ENCODE results near the gene ZNF511. TPM values are rescaled to one million over a fixed set of nuclear protein-coding genes. Genes with fewer than 3 reads are reported as not detected.

Gene ZNF511
- total and polyA plus RNA-seq, 4 donors: 18.2 to 39.6 (median 32.0) TPM

DNA sequence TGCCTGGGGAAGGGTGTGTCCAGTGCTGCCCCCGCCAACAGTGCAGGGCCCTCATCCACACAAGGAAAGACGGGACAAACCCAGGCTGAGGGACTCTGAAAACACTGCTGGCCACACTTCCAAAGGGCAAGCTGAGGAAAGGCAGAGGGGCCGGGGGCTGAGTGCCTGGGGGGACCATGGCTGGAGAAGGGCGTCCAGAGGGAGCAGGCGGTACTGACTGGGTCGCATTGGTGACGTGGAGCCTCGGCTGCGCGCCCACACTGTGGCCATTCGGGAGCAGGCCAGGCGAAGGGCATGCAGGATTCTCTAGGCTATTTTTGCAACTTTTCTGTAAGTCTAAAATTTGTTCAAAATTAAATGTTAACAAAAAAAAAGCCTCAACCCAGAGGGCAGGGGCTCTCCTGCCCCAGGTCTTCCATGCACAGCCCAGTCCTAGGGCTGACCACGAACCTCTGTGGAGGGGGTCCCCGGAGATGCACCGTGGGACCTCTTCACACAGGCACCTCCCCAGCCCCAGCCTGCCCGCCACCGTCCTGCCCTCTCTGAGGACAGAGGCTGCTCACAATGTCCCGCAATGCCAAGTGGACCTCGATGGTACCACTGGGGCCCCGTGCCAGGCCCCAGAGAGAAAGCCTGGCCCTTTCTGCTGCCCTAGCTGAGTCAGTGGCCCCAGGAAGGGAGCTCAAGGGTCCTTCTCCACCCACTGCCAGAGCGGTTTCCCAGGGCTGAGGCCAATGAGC lies 42.5 kb upstream of the ZNF511 start:
- Histone ChIP-seq H3K27me3 (ENCODE audit: control insufficient read depth in 1 of 2, insufficient read depth in 2 of 2, low read length in 1 of 2) (no peaks in the 10 kb centered on the region), H3K4me1 (ENCODE audit: control insufficient read depth in 1 of 2, insufficient read depth in 2 of 2, low read length in 2 of 2) (no peaks in the 10 kb centered on the region), H3K9me3 (ENCODE audit: control insufficient read depth, low read length) (no peaks in the 10 kb centered on the region), H3K4me3 (ENCODE audit: low read length in 2 of 2) (no peak overlapping the region), H3K27ac (ENCODE audit: low read depth in 1 of 2, low read length in 2 of 2) (no peak overlapping the region), H3K36me3 (ENCODE audit: control insufficient read depth in 1 of 2, insufficient read depth in 2 of 2, low read length in 1 of 2) (no peaks in the 10 kb centered on the region)
- no peak for DNase-seq
- intact Hi-C loops (cut with DNase I): no loop called here
- WGBS, 2 donors: 89 to 91% methylated on average over 21 of the region's 21 CpGs
- ATAC-seq (ENCODE audit: low FRiP score): no peak

DNA sequence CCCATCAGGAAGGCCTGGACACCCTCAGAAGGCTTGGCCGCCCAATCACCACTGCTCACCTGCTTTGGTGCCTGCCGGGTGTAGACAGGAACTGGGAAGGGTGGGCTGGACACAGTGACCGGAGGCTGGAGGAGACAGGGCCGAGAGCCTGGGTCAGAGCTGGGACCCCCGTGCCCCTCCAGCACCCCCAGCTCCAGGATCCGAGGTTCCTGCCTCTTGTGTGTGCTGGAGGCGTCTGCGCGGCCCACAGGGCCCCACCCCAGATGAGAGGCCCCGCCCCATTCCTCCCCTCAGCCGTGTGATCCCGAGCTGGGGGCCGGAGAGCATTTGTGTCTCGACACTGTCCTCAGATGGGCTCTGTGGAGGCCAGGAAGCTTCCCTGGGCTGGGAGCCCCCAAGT lies 41.4 kb upstream of the ZNF511 start:
- ATAC-seq (ENCODE audit: low FRiP score) (no peak), DNase-seq (no peak)
- H3K27me3 ChIP-seq (ENCODE audit: control insufficient read depth in 1 of 2, insufficient read depth in 2 of 2, low read length in 1 of 2): no peaks in the 10 kb centered on the region
- 83 to 84% methylated on average over 14 of the region's 14 CpGs for WGBS, 2 donors
- no peak overlapping the region for H3K27ac ChIP-seq (ENCODE audit: low read depth in 1 of 2, low read length in 2 of 2)
- intact Hi-C loops (cut with DNase I): no loop called here
- H3K4me3 ChIP-seq (ENCODE audit: low read length in 2 of 2): no peak overlapping the region
- no peaks in the 10 kb centered on the region for H3K9me3 ChIP-seq (ENCODE audit: control insufficient read depth, low read length)
- H3K36me3 ChIP-seq (ENCODE audit: control insufficient read depth in 1 of 2, insufficient read depth in 2 of 2, low read length in 1 of 2): no peaks in the 10 kb centered on the region
- H3K4me1 ChIP-seq (ENCODE audit: control insufficient read depth in 1 of 2, insufficient read depth in 2 of 2, low read length in 2 of 2): no peaks in the 10 kb centered on the region

DNA sequence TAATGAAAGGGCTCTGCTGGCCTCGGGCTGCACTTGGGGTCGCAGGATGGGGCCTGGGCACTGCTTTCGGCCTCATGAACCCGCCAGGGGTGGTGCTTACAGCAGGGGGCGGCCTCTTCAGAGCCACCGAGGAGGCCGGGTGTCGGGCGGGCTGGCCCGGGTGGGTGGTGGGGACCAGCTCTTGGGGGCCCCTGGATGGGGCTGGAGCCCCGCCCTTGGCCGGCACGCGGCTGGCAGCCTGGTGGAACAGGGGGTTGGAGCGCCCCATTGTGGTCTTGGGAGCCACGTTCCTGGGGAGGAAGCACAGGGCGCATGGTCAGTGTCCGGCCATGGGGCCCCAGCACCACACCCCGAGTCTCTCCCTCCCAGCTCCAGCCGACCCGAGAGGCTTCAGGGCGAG lies 40.9 kb upstream of the ZNF511 start:
- intact Hi-C loops (cut with DNase I): no loop called here
- ATAC-seq (ENCODE audit: low FRiP score): no peak
- no peaks in the 10 kb centered on the region for H3K9me3 ChIP-seq (ENCODE audit: control insufficient read depth, low read length)
- DNase-seq: no peak
- no peaks in the 10 kb centered on the region for H3K4me1 ChIP-seq (ENCODE audit: control insufficient read depth in 1 of 2, insufficient read depth in 2 of 2, low read length in 2 of 2)
- no peaks in the 10 kb centered on the region for H3K36me3 ChIP-seq (ENCODE audit: control insufficient read depth in 1 of 2, insufficient read depth in 2 of 2, low read length in 1 of 2)
- no peaks in the 10 kb centered on the region for H3K27me3 ChIP-seq (ENCODE audit: control insufficient read depth in 1 of 2, insufficient read depth in 2 of 2, low read length in 1 of 2)
- H3K27ac ChIP-seq (ENCODE audit: low read depth in 1 of 2, low read length in 2 of 2): no peak overlapping the region
- WGBS, 2 donors: 91 to 93% methylated on average over 22 of the region's 22 CpGs
- H3K4me3 ChIP-seq (ENCODE audit: low read length in 2 of 2): no peak overlapping the region

DNA sequence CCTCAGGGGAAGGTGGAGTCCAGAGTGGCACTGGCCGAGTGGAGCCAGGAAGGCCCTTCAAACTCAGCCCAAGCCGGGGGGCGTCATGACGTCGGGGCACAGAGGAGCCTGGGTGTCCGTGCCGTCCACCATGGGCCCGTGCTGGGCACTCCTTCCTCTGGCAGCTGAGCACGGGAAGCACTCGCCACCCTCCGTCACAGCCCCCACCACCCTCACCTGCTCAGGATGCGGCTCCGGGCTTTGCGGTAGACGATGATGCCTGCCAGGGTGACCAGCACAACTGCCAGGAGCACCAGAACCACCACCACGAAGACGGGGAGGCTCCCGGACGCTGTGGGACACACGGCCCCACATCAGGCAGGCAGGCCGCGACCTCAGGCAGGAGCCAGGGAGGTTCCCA lies 40.2 kb upstream of the ZNF511 start:
- intact Hi-C loops (cut with DNase I): no loop called here
- H3K36me3 ChIP-seq (ENCODE audit: control insufficient read depth in 1 of 2, insufficient read depth in 2 of 2, low read length in 1 of 2): no peaks in the 10 kb centered on the region
- no peak for DNase-seq
- no peaks in the 10 kb centered on the region for H3K4me1 ChIP-seq (ENCODE audit: control insufficient read depth in 1 of 2, insufficient read depth in 2 of 2, low read length in 2 of 2)
- no peak for ATAC-seq (ENCODE audit: low FRiP score)
- no peak overlapping the region for H3K27ac ChIP-seq (ENCODE audit: low read depth in 1 of 2, low read length in 2 of 2)
- no peaks in the 10 kb centered on the region for H3K9me3 ChIP-seq (ENCODE audit: control insufficient read depth, low read length)
- H3K27me3 ChIP-seq (ENCODE audit: control insufficient read depth in 1 of 2, insufficient read depth in 2 of 2, low read length in 1 of 2): no peaks in the 10 kb centered on the region
- 93 to 95% methylated on average over 22 of the region's 22 CpGs for WGBS, 2 donors
- no peak overlapping the region for H3K4me3 ChIP-seq (ENCODE audit: low read length in 2 of 2)

DNA sequence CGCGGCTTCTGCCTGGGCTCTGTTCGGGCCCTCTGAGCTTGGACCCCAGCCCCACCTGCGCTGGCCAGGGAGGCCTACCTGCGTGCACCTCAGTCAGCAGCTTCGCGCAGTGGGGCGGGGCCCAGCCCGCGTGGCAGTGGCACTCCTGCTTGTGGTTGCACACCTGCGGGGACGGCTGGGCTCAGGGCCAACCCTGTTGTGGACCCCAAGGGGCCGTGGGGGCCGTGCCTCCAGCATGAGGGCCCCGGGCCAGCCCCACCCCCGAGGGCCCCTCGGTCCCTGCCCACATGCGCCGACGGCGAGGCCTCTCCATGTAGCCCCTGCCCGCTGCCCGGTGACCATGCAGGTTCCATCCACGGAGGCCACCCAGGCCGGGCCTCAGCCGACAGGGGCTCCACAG lies 39.3 kb upstream of the ZNF511 start:
- WGBS, 2 donors: 89 to 91% methylated on average over 26 of the region's 26 CpGs
- no peaks in the 10 kb centered on the region for H3K27me3 ChIP-seq (ENCODE audit: control insufficient read depth in 1 of 2, insufficient read depth in 2 of 2, low read length in 1 of 2)
- H3K9me3 ChIP-seq (ENCODE audit: control insufficient read depth, low read length): no peaks in the 10 kb centered on the region
- no peak for DNase-seq
- H3K36me3 ChIP-seq (ENCODE audit: control insufficient read depth in 1 of 2, insufficient read depth in 2 of 2, low read length in 1 of 2): no peaks in the 10 kb centered on the region
- no peaks in the 10 kb centered on the region for H3K4me1 ChIP-seq (ENCODE audit: control insufficient read depth in 1 of 2, insufficient read depth in 2 of 2, low read length in 2 of 2)
- H3K4me3 ChIP-seq (ENCODE audit: low read length in 2 of 2): no peak overlapping the region
- ATAC-seq (ENCODE audit: low FRiP score): no peak
- intact Hi-C loops (cut with DNase I): no loop called here
- H3K27ac ChIP-seq (ENCODE audit: low read depth in 1 of 2, low read length in 2 of 2): no peak overlapping the region

DNA sequence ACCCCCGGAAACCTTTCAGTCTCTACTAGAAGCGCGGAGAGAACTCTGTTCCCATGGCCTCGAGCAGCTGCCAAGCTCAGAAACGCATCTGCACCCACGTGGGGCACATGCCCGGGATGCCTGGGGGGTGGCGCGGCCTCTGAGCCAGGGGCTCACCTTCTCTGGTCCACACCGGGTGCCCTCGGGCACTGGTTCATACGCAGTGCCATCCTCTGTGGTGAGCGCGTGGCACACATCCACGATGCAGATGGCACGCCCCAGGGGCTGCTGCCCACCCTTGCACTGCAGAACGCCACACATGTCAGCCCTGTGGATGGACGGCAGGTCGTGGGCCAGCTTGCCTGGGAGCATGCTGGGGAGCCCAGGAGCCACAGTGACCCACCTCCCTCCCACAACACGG lies 38.5 kb upstream of the ZNF511 start:
- 90 to 91% methylated on average over 20 of the region's 20 CpGs for WGBS, 2 donors
- ATAC-seq (ENCODE audit: low FRiP score) (no peak), DNase-seq (no peak)
- Histone ChIP-seq H3K4me1 (ENCODE audit: control insufficient read depth in 1 of 2, insufficient read depth in 2 of 2, low read length in 2 of 2) (no peaks in the 10 kb centered on the region), H3K27me3 (ENCODE audit: control insufficient read depth in 1 of 2, insufficient read depth in 2 of 2, low read length in 1 of 2) (no peaks in the 10 kb centered on the region), H3K27ac (ENCODE audit: low read depth in 1 of 2, low read length in 2 of 2) (no peak overlapping the region), H3K9me3 (ENCODE audit: control insufficient read depth, low read length) (no peaks in the 10 kb centered on the region), H3K36me3 (ENCODE audit: control insufficient read depth in 1 of 2, insufficient read depth in 2 of 2, low read length in 1 of 2) (no peaks in the 10 kb centered on the region), H3K4me3 (ENCODE audit: low read length in 2 of 2) (no peak overlapping the region)
- intact Hi-C loops (cut with DNase I): no loop called here

DNA sequence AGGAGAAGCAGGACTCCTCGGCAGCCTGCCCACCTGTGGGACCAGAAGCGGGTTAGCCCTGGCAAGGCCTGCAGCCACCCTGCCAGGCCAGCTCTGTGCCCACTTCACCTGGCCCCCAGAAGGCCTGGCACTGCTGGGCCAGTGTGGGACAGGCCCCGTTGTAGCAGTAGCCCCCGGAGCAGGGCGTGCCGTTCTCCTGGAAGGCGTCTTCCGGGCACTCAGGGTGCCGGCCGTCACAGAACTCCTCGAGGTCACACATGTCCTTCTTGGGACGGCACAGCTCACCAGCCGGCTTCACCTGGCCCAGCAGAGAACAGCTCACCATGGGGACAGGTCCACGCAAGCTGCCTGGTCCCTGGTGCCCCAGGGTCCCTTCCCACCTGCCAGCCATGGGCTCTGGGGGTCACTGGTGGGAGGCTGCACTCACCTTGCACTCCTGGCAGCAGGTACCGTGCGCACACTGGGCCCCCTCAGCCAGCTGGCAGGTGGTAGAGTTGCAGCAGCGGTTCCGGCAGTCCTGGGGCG lies 37.9 kb upstream of the ZNF511 start:
- no peaks in the 10 kb centered on the region for H3K36me3 ChIP-seq (ENCODE audit: control insufficient read depth in 1 of 2, insufficient read depth in 2 of 2, low read length in 1 of 2)
- ATAC-seq (ENCODE audit: low FRiP score) (no peak), DNase-seq (no peak)
- H3K27ac ChIP-seq (ENCODE audit: low read depth in 1 of 2, low read length in 2 of 2): no peak overlapping the region
- no peaks in the 10 kb centered on the region for H3K27me3 ChIP-seq (ENCODE audit: control insufficient read depth in 1 of 2, insufficient read depth in 2 of 2, low read length in 1 of 2)
- intact Hi-C loops (cut with DNase I): no loop called here
- WGBS, 2 donors: 92% methylated on average over 19 of the region's 19 CpGs
- H3K4me1 ChIP-seq (ENCODE audit: control insufficient read depth in 1 of 2, insufficient read depth in 2 of 2, low read length in 2 of 2): no peaks in the 10 kb centered on the region
- no peak overlapping the region for H3K4me3 ChIP-seq (ENCODE audit: low read length in 2 of 2)
- no peaks in the 10 kb centered on the region for H3K9me3 ChIP-seq (ENCODE audit: control insufficient read depth, low read length)

DNA sequence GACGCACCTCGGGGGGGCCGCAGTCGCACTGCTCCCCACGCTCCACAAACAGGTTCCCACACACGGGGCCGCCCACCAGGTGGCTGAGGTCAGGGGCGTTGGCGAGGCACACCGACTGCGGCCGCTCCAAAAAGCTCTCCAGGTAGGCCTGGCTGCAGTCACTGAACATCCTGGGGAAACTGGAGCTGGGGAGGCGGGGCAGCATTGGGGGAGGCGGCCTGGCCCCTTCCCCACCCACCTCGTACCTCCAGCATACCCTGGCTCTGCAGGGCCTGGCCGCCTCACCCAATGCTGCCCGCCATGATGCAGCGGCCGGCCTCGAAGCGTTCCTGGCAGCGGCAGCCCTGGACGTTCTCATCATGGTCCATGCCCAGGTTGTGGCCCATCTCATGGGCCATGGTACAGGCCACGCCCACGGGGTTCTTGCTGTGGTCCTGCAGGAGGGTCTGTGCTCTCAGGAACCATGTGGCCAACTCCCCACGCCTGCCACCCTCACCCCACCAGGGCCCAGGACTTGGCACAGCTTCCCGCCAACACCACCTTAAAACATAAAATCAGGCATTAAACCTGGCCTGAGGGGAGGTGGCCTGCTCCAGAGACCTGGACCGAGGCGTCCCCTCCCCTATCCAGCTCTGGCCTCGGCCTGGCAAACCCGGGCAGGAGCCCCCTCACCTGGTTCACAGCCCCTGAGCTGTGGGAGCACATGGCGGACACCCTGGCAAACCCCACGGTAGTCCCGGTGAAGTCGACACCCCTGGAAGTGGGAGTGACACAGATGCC lies 37.0 kb upstream of the ZNF511 start:
- Histone ChIP-seq H3K27me3 (ENCODE audit: control insufficient read depth in 1 of 2, insufficient read depth in 2 of 2, low read length in 1 of 2) (no peaks in the 10 kb centered on the region), H3K36me3 (ENCODE audit: control insufficient read depth in 1 of 2, insufficient read depth in 2 of 2, low read length in 1 of 2) (no peaks in the 10 kb centered on the region), H3K4me3 (ENCODE audit: low read length in 2 of 2) (no peak overlapping the region), H3K4me1 (ENCODE audit: control insufficient read depth in 1 of 2, insufficient read depth in 2 of 2, low read length in 2 of 2) (no peaks in the 10 kb centered on the region), H3K9me3 (ENCODE audit: control insufficient read depth, low read length) (no peaks in the 10 kb centered on the region), H3K27ac (ENCODE audit: low read depth in 1 of 2, low read length in 2 of 2) (no peak overlapping the region)
- intact Hi-C loops (cut with DNase I): no loop called here
- ATAC-seq (ENCODE audit: low FRiP score): no peak
- 87% methylated on average over 35 of the region's 35 CpGs for WGBS, 2 donors
- DNase-seq: no peak
